GM23338 (cell line): ENCODE measurements around the gene SMPDL3B. TPM values are rescaled to one million over a fixed set of nuclear protein-coding genes. Genes with fewer than 3 reads are reported as not detected.

ENCODE experiments used
- ATAC-seq: fragments of 200-7000 bp; cut with Tn5 transposase; 3 replicates; pipeline ENCODE4 v1.9.1; 2020
- DNase-seq: peaks from one replicate; pipeline ENCODE4 v3.0.0-alpha.2; 2015; ENCODE audit warnings: low spot score
- H2AFZ ChIP-seq: fragments of 200-600 bp; sonication (generic); 2 replicates; pipeline ENCODE4 v1.8.0; 2016; ENCODE audit warnings: antibody characterized with exemption, mild to moderate bottlenecking, moderate library complexity
- H3F3A ChIP-seq: fragments of 200-600 bp; sonication (generic); replicated peaks from 2 replicates; pipeline ENCODE4 v1.8.0; 2017; ENCODE audit warnings: antibody characterized with exemption, mixed run types, low read depth
- H3K27ac ChIP-seq: fragments of 200-600 bp; sonication (generic); 2 replicates; pipeline ENCODE4 v1.6.1; 2016; ENCODE audit warnings: low read depth
- H3K27me3 ChIP-seq: fragments of 200-600 bp; sonication (generic); 2 replicates; pipeline ENCODE4 v1.8.0; 2016; ENCODE audit warnings: mild to moderate bottlenecking, mixed run types, moderate library complexity; ENCODE audit not compliant: insufficient read depth
- H3K36me3 ChIP-seq: fragments of 200-600 bp; sonication (generic); 2 replicates; pipeline ENCODE4 v1.8.0; 2016; ENCODE audit warnings: mild to moderate bottlenecking; ENCODE audit not compliant: insufficient read depth
- H3K4me1 ChIP-seq: fragments of 200-600 bp; sonication (generic); 2 replicates; pipeline ENCODE4 v1.8.0; 2016; ENCODE audit warnings: mild to moderate bottlenecking, moderate library complexity; ENCODE audit not compliant: insufficient read depth
- H3K4me2 ChIP-seq: fragments of 200-600 bp; sonication (generic); 2 replicates; pipeline ENCODE4 v1.7.1; 2017; ENCODE audit warnings: mixed run types
- H3K4me3 ChIP-seq: fragments of 200-600 bp; sonication (generic); 2 replicates; pipeline ENCODE4 v1.6.1; 2016; ENCODE audit warnings: mixed run types
- H3K79me2 ChIP-seq: fragments of 200-600 bp; sonication (generic); replicated peaks from 2 replicates; pipeline ENCODE4 v1.8.0; 2017; ENCODE audit warnings: mild to moderate bottlenecking; ENCODE audit not compliant: insufficient read depth
- H3K9me2 ChIP-seq: fragments of 200-600 bp; sonication (generic); 2 replicates; pipeline ENCODE4 v1.8.0; 2017; ENCODE audit not compliant: insufficient read depth
- H4K20me1 ChIP-seq: fragments of 200-600 bp; sonication (generic); replicated peaks from 2 replicates; pipeline ENCODE4 v1.8.0; 2017; ENCODE audit warnings: mild to moderate bottlenecking; ENCODE audit not compliant: insufficient read depth
- H3K27ac Mint-ChIP-seq: 2 replicates; pipeline ENCODE4 v1.8.0; 2020; ENCODE audit warnings: inconsistent platforms, mild to moderate bottlenecking, moderate library complexity, mixed read lengths
- H3K27me3 Mint-ChIP-seq: 3 replicates; pipeline ENCODE4 v1.8.0; 2022; ENCODE audit warnings: low read depth, mild to moderate bottlenecking, moderate library complexity, mixed read lengths, inconsistent platforms; ENCODE audit not compliant: insufficient read depth, poor library complexity
- H3K36me3 Mint-ChIP-seq: 3 replicates; pipeline ENCODE4 v1.8.0; 2021; ENCODE audit warnings: low read depth, mild to moderate bottlenecking, inconsistent platforms, moderate library complexity, mixed read lengths
- H3K4me1 Mint-ChIP-seq: 3 replicates; pipeline ENCODE4 v1.8.0; 2020; ENCODE audit warnings: mild to moderate bottlenecking, inconsistent platforms, mixed read lengths
- H3K4me3 Mint-ChIP-seq: 3 replicates; pipeline ENCODE4 v1.8.0; 2021; ENCODE audit warnings: moderate library complexity, mild to moderate bottlenecking, inconsistent platforms, mixed read lengths
- H3K9me3 Mint-ChIP-seq: 3 replicates; pipeline ENCODE4 v1.8.0; 2020; ENCODE audit warnings: moderate library complexity, mild to moderate bottlenecking, inconsistent platforms, mixed read lengths
- POLR2AphosphoS5 ChIP-seq: IDR thresholded peaks from 2 replicates; pipeline ENCODE4 v1.6.1; 2016; ENCODE audit warnings: antibody characterized with exemption, low read depth
- STAT1 ChIP-seq: IDR thresholded peaks from one replicate; pipeline ENCODE4 v1.6.1; 2016; ENCODE audit warnings: antibody characterized with exemption; ENCODE audit not compliant: unreplicated experiment
- polyA plus RNA-seq: library from polyadenylated mRNA; unstranded; fragments of >200 nt; fragmentation: Nextera tagmentation; extraction: Ambion mirVana; gene quantifications from 2 replicates; pipeline ENCODE4 v1.2.1, GENCODE V29; 2016
- total RNA-seq: library from RNA; depleted of rRNA; stranded (reverse); fragments of >200 nt; shearing (Covaris generic); gene quantifications from 2 replicates; pipeline ENCODE4 v1.2.3, GENCODE V29; 2014
- TF ChIP-seq, protein P1 (sequence below): fragments of 250-450 bp; sonication (Bioruptor Pico); IDR thresholded peaks from 2 replicates; pipeline ENCODE4 v1.5.0; 2020; ENCODE audit warnings: mild to moderate bottlenecking, moderate library complexity
- TF ChIP-seq, protein P2 (sequence below): IDR thresholded peaks from 2 replicates; pipeline ENCODE4 v1.6.1; 2016; ENCODE audit warnings: antibody characterized with exemption

Gene SMPDL3B
- total and polyA plus RNA-seq, 2 experiments from 2014 or later = 39.5 to 83.1 TPM

DNA sequence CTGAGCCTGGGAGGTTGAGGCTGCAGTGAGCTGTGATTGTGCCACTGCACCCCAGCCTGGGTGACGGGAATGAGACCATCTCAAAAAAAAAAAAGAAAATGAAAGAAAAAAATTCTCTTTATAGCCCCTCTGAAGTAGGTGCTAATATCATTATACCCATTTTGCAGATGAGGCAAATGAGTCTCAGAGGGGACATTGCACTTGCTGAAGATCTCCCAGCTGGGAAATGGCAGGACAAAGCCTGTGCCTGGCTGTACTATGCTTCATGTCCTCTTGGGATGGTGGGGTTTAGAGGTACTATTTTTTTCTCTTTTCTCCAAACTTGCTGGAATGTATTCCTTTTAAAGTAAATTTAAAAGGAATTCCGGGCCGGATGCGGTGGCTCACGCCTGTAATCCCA lies 1.6 kb downstream of the SMPDL3B start:
- peak overlapping the region; percentile 69 for H3K4me3 ChIP-seq

DNA sequence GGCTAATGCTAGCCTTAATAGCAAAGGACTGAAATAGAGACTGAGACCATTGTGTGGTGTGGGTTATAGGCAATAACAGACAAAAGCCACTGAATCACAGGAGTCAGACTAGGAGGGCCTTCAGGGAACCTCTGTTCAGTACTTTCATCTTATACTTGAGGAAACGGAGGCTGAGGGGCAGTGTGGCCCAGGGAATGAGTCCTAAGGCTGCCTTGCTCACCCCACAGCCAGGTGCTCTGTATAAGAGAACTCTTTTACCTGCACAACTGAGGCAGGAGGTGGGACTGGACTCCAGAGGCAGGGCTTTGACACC lies 2.7 kb downstream of the SMPDL3B start:
- Mint-ChIP-seq H3K4me3 (peak overlapping the region; percentile 55), H3K27me3 (peaks cover 10% of the 10 kb centered on the region), H3K9me3 (no peaks in the 10 kb centered on the region), H3K4me1 (peaks cover 48% of the 10 kb centered on the region), H3K36me3 (peaks cover 11% of the 10 kb centered on the region), H3K27ac (peak overlapping the region; percentile 75)
- DNase-seq (no peak), ATAC-seq (peak; percentile 44; the same call in 2 of the 3 replicates)
- peaks cover 35% of the 10 kb centered on the region for H3K4me1 ChIP-seq
- peak overlapping the region; percentile 91 for H3K4me2 ChIP-seq
- H3K79me2 ChIP-seq = peaks cover 51% of the 10 kb centered on the region
- H3K27me3 ChIP-seq = no peaks in the 10 kb centered on the region
- TF ChIP-seq POLR2AphosphoS5 = no peak
- TF ChIP-seq, protein P1, sequence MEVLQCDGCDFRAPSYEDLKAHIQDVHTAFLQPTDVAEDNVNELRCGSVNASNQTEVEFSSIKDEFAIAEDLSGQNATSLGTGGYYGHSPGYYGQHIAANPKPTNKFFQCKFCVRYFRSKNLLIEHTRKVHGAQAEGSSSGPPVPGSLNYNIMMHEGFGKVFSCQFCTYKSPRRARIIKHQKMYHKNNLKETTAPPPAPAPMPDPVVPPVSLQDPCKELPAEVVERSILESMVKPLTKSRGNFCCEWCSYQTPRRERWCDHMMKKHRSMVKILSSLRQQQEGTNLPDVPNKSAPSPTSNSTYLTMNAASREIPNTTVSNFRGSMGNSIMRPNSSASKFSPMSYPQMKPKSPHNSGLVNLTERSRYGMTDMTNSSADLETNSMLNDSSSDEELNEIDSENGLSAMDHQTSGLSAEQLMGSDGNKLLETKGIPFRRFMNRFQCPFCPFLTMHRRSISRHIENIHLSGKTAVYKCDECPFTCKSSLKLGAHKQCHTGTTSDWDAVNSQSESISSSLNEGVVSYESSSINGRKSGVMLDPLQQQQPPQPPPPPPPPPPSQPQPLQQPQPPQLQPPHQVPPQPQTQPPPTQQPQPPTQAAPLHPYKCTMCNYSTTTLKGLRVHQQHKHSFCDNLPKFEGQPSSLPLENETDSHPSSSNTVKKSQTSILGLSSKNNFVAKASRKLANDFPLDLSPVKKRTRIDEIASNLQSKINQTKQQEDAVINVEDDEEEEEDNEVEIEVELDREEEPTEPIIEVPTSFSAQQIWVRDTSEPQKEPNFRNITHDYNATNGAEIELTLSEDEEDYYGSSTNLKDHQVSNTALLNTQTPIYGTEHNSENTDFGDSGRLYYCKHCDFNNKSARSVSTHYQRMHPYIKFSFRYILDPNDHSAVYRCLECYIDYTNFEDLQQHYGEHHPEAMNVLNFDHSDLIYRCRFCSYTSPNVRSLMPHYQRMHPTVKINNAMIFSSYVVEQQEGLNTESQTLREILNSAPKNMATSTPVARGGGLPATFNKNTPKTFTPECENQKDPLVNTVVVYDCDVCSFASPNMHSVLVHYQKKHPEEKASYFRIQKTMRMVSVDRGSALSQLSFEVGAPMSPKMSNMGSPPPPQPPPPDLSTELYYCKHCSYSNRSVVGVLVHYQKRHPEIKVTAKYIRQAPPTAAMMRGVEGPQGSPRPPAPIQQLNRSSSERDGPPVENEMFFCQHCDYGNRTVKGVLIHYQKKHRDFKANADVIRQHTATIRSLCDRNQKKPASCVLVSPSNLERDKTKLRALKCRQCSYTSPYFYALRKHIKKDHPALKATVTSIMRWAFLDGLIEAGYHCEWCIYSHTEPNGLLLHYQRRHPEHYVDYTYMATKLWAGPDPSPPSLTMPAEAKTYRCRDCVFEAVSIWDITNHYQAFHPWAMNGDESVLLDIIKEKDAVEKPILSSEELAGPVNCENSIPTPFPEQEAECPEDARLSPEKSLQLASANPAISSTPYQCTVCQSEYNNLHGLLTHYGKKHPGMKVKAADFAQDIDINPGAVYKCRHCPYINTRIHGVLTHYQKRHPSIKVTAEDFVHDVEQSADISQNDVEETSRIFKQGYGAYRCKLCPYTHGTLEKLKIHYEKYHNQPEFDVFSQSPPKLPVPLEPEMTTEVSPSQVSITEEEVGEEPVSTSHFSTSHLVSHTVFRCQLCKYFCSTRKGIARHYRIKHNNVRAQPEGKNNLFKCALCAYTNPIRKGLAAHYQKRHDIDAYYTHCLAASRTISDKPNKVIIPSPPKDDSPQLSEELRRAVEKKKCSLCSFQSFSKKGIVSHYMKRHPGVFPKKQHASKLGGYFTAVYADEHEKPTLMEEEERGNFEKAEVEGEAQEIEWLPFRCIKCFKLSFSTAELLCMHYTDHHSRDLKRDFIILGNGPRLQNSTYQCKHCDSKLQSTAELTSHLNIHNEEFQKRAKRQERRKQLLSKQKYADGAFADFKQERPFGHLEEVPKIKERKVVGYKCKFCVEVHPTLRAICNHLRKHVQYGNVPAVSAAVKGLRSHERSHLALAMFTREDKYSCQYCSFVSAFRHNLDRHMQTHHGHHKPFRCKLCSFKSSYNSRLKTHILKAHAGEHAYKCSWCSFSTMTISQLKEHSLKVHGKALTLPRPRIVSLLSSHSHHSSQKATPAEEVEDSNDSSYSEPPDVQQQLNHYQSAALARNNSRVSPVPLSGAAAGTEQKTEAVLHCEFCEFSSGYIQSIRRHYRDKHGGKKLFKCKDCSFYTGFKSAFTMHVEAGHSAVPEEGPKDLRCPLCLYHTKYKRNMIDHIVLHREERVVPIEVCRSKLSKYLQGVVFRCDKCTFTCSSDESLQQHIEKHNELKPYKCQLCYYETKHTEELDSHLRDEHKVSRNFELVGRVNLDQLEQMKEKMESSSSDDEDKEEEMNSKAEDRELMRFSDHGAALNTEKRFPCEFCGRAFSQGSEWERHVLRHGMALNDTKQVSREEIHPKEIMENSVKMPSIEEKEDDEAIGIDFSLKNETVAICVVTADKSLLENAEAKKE (CRISPR knock-in tag) = no peak
- peak overlapping the region; percentile 69 for H3K4me3 ChIP-seq
- H2AFZ ChIP-seq = no peak overlapping the region
- peak overlapping the region; percentile 93 for H3K27ac ChIP-seq
- H4K20me1 ChIP-seq = peaks cover 6% of the 10 kb centered on the region; the same call in 1 of the 2 replicates
- no peaks in the 10 kb centered on the region for H3K9me2 ChIP-seq
- peaks cover 21% of the 10 kb centered on the region for H3F3A ChIP-seq
- H3K36me3 ChIP-seq = 0 out of 2 replicates have a peak, but pooled peaks cover 6% of the 10 kb centered on the region

More for the DNA sequence above, 1.6 kb downstream of the SMPDL3B start:
- Mint-ChIP-seq H3K9me3 (no peaks in the 10 kb centered on the region), H3K4me1 (peaks cover 53% of the 10 kb centered on the region), H3K36me3 (peaks cover 5% of the 10 kb centered on the region), H3K4me3 (peak overlapping the region; percentile 90), H3K27me3 (peaks cover 10% of the 10 kb centered on the region), H3K27ac (no peak overlapping the region)
- TF ChIP-seq, protein P2, sequence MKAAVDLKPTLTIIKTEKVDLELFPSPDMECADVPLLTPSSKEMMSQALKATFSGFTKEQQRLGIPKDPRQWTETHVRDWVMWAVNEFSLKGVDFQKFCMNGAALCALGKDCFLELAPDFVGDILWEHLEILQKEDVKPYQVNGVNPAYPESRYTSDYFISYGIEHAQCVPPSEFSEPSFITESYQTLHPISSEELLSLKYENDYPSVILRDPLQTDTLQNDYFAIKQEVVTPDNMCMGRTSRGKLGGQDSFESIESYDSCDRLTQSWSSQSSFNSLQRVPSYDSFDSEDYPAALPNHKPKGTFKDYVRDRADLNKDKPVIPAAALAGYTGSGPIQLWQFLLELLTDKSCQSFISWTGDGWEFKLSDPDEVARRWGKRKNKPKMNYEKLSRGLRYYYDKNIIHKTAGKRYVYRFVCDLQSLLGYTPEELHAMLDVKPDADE = no peak
- no peak for TF ChIP-seq STAT1
- Histone ChIP-seq H3K4me1 (peaks cover 35% of the 10 kb centered on the region), H3K4me2 (peak overlapping the region; percentile 91), H3K27ac (peak overlapping the region; percentile 93; the same call in 1 of the 2 replicates), H2AFZ (no peak overlapping the region), H3K36me3 (0 out of 2 replicates have a peak, but pooled peaks cover 6% of the 10 kb centered on the region), H3K9me2 (no peaks in the 10 kb centered on the region), H3K27me3 (no peaks in the 10 kb centered on the region), H3F3A (peaks cover 21% of the 10 kb centered on the region), H4K20me1 (peaks cover 6% of the 10 kb centered on the region; the same call in 1 of the 2 replicates), H3K79me2 (peaks cover 50% of the 10 kb centered on the region)
- no peak for DNase-seq
- ATAC-seq = no peak
